Uterus (tissue), 2 donors: ENCODE measurements around the gene MYO1B.

ENCODE experiments used
- CTCF ChIP-seq, 4 experiments: fragments of 200-600 bp in 2 of 4; fragments of 450-650 bp in 2 of 4; sonication (generic) in 2 of 4; IDR thresholded peaks; one replicate each; pipeline ENCODE4 v1.5.1; 2016 to 2019; ENCODE audit warnings: antibody characterized with exemption in 4 of 4, mild to moderate bottlenecking in 2 of 4, moderate library complexity in 1 of 4
- POLR2A ChIP-seq, 2 donors: fragments of 450-650 bp; IDR thresholded peaks; one replicate each; pipeline ENCODE4 v1.6.1; 2016; ENCODE audit warnings: antibody characterized with exemption in 2 of 2, mild to moderate bottlenecking in 1 of 2, moderate library complexity in 1 of 2

- TF ChIP-seq CTCF (IDR thresholded peaks at IDR 0.05): no peak
- no peak for TF ChIP-seq POLR2A (IDR thresholded peaks at IDR 0.05)
Observed at GRCh38 chr2:191244350-191244749, 854 bp upstream of the MYO1B start.
